Hematopoietic multipotent progenitor cell treated with erythropoietin and hydrocortisone succinate and interleukin-3 and kit ligand, for 6 days (in vitro differentiated cells): ENCODE measurements around the gene ZNF609.

Source experiments
- DNase-seq: peaks from one replicate; pipeline ENCODE4 v3.0.0-alpha.2; 2015

Gene ZNF609

GRCh38 chr15:64678126-64678819 is 217.9 kb downstream of the ZNF609 start:
- DNase-seq, result no peak

GRCh38 chr15:64680097-64680496 is 219.7 kb downstream of the ZNF609 start:
- no peak for DNase-seq

- peak; percentile 85 for DNase-seq
Observed at GRCh38 chr15:64681424-64682024, 221.1 kb downstream of the ZNF609 start.

GRCh38 chr15:64682255-64682654 is 221.9 kb downstream of the ZNF609 start:
- no peak for DNase-seq

GRCh38 chr15:64683378-64683777 is 223.0 kb downstream of the ZNF609 start:
- DNase-seq, result no peak

- no peak for DNase-seq
Observed at GRCh38 chr15:64685230-64685888, 225.0 kb downstream of the ZNF609 start.

- peak; percentile 85 for DNase-seq
Observed at GRCh38 chr15:64686130-64686735, 225.9 kb downstream of the ZNF609 start.

GRCh38 chr15:64687172-64687571 is 226.8 kb downstream of the ZNF609 start:
- no peak for DNase-seq

GRCh38 chr15:64687688-64688087 is 227.3 kb downstream of the ZNF609 start:
- no peak for DNase-seq

- no peak for DNase-seq
Observed at GRCh38 chr15:64688770-64689169, 228.4 kb downstream of the ZNF609 start.

- DNase-seq, result no peak
Observed at GRCh38 chr15:64690008-64690407, 229.6 kb downstream of the ZNF609 start.

- DNase-seq, result peak; percentile 46
Observed at GRCh38 chr15:64690578-64691296, 230.4 kb downstream of the ZNF609 start.

GRCh38 chr15:64691896-64692565 is 231.7 kb downstream of the ZNF609 start:
- peak; percentile 33 for DNase-seq

- peak; percentile 25 for DNase-seq
Observed at GRCh38 chr15:64693134-64693533, 232.8 kb downstream of the ZNF609 start.

GRCh38 chr15:64694816-64695215 is 234.4 kb downstream of the ZNF609 start:
- no peak for DNase-seq

- DNase-seq, result peak; percentile 96
Observed at GRCh38 chr15:64695561-64695992, 235.2 kb downstream of the ZNF609 start.

GRCh38 chr15:64696481-64696880 is 236.1 kb downstream of the ZNF609 start:
- DNase-seq, result no peak

- DNase-seq, result no peak
Observed at GRCh38 chr15:64697911-64698369, 237.6 kb downstream of the ZNF609 start.

- DNase-seq, result no peak
Observed at GRCh38 chr15:64698823-64699222, 238.4 kb downstream of the ZNF609 start.

GRCh38 chr15:64699751-64700388 is 239.5 kb downstream of the ZNF609 start:
- DNase-seq, result no peak

GRCh38 chr15:64701051-64701450 is 240.7 kb downstream of the ZNF609 start:
- no peak for DNase-seq
